ENCODE data around the gene TIMM17A.
"Not testable (repeated sequence)": the region's sequence is repeated elsewhere in the genome, so short reads cannot be mapped to it uniquely, and the experiment has no call there.

DNA sequence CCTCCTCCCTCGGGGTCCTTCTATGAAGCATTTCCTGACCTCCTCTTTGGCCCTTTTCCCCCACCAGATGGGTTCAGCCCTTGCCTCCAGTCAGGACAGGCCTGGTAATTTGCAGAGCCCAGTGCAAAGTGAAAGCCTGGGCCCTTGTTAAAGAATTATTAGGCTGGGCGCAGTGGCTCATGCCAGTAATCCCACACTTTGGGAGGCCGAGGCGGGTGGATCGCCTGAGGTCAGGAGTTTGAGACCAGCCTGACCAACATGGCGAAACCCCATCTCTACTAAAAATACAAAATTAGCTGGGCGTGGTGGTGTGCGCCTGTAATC lies 63.9 kb downstream of the TIMM17A start:
- TF ChIP-seq, protein P1, sequence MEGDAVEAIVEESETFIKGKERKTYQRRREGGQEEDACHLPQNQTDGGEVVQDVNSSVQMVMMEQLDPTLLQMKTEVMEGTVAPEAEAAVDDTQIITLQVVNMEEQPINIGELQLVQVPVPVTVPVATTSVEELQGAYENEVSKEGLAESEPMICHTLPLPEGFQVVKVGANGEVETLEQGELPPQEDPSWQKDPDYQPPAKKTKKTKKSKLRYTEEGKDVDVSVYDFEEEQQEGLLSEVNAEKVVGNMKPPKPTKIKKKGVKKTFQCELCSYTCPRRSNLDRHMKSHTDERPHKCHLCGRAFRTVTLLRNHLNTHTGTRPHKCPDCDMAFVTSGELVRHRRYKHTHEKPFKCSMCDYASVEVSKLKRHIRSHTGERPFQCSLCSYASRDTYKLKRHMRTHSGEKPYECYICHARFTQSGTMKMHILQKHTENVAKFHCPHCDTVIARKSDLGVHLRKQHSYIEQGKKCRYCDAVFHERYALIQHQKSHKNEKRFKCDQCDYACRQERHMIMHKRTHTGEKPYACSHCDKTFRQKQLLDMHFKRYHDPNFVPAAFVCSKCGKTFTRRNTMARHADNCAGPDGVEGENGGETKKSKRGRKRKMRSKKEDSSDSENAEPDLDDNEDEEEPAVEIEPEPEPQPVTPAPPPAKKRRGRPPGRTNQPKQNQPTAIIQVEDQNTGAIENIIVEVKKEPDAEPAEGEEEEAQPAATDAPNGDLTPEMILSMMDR (conservative IDR thresholded peaks at IDR 0.05 in 1 of 2, IDR thresholded peaks at IDR 0.05 in 1 of 2; ENCODE audit: low read depth in 1 of 2, low read length in 2 of 2), result not testable (repeated sequence)
- not testable (repeated sequence) for TF ChIP-seq EZH2 (IDR thresholded peaks at IDR 0.05; ENCODE audit: low read length, missing control alignments)

Measured in fibroblast of lung (primary cell).